Caco-2 (cell line): ENCODE results near the gene XKR7. TPM values are rescaled to one million over a fixed set of nuclear protein-coding genes. Genes with fewer than 3 reads are reported as not detected.
A peak's percentile ranks its signal among the peaks of the same experiment; 100 is the strongest.

Source experiments
- Bru-seq: library from RNA; stranded (reverse); fragments of 400-500 nt; gene quantifications from one replicate; lab custom pipeline; 2021; lab: Mats Ljungman, UMichigan
- BruChase-seq, 2 experiments: library from RNA; stranded (reverse); fragments of 400-500 nt; gene quantifications; one replicate each; lab custom pipeline; 2021; lab: Mats Ljungman, UMichigan
- BruUV-seq: library from RNA; stranded (reverse); fragments of 400-500 nt; replicated peaks from 2 replicates; lab custom pipeline; 2021; lab: Mats Ljungman, UMichigan
- CTCF ChIA-PET: fragments of 300-600 bp; sonication (Branson Sonifier 250); formaldehyde crosslinking; loops from one replicate; lab custom pipeline; 2022; ENCODE audit warnings: antibody characterized with exemption; lab: Charles Lee
- POLR2A ChIA-PET: fragments of 300-600 bp; sonication (Branson Sonifier 250); formaldehyde crosslinking; loops from one replicate; lab custom pipeline; 2022; ENCODE audit warnings: antibody characterized with exemption; lab: Charles Lee
- DNase-seq, 2 experiments: peaks; one replicate each; pipeline versions ENCODE4 v3.0.0 to v3.0.0-alpha.2; 2020 to 2022
- H3K27me3 ChIP-seq: replicated peaks from 2 replicates; pipeline ENCODE4 v1.6.0; 2011; ENCODE audit warnings: low read length; ENCODE audit not compliant: control insufficient read depth, insufficient read depth
- H3K36me3 ChIP-seq: 2 replicates; pipeline ENCODE4 v1.5.1; 2011; ENCODE audit warnings: low read length; ENCODE audit not compliant: control insufficient read depth, insufficient read depth
- H3K4me1 ChIP-seq: fragments of 250-450 bp; sonication (Bioruptor Pico); 2 replicates; pipeline ENCODE4 v1.5.1; 2020; ENCODE audit warnings: mild to moderate bottlenecking
- H3K4me3 ChIP-seq: 2 replicates; pipeline ENCODE4 v1.5.1; 2011; ENCODE audit warnings: low read depth, mild to moderate bottlenecking, control low read depth, low read length
- H3K9me3 ChIP-seq: fragments of 250-450 bp; sonication (Bioruptor Pico); 2 replicates; pipeline ENCODE4 v1.5.1; 2020; ENCODE audit warnings: mild to moderate bottlenecking, moderate library complexity
- H3K27ac Mint-ChIP-seq: one replicate; pipeline ENCODE4 v1.8.0; 2022; ENCODE audit warnings: mixed read lengths; ENCODE audit not compliant: unreplicated experiment
- H3K27me3 Mint-ChIP-seq: one replicate; pipeline ENCODE4 v1.8.0; 2022; ENCODE audit warnings: mixed read lengths; ENCODE audit not compliant: insufficient read depth, unreplicated experiment
- H3K36me3 Mint-ChIP-seq: one replicate; pipeline ENCODE4 v1.8.0; 2022; ENCODE audit warnings: mild to moderate bottlenecking, mixed read lengths; ENCODE audit not compliant: insufficient read depth, unreplicated experiment
- H3K4me1 Mint-ChIP-seq: one replicate; pipeline ENCODE4 v1.8.0; 2022; ENCODE audit warnings: low read depth, mixed read lengths; ENCODE audit not compliant: unreplicated experiment
- H3K4me3 Mint-ChIP-seq: one replicate; pipeline ENCODE4 v1.8.0; 2022; ENCODE audit warnings: mild to moderate bottlenecking, moderate library complexity, mixed read lengths; ENCODE audit not compliant: unreplicated experiment
- H3K9me3 Mint-ChIP-seq: one replicate; pipeline ENCODE4 v1.8.0; 2022; ENCODE audit warnings: mixed read lengths; ENCODE audit not compliant: unreplicated experiment
- intact Hi-C: fragments of 100-400 bp; cut with micrococcal nuclease; formaldehyde crosslinking; loops from one replicate; pipeline ENCODE4 v1.10.0; 2022; ENCODE audit not compliant: unreplicated experiment
- long read RNA-seq: library from polyadenylated mRNA; stranded (forward); transcript quantifications from one replicate; pipeline ENCODE4 v2.0.0, GENCODE V29; 2022
- total RNA-seq: library from RNA; stranded (reverse); gene quantifications from 2 replicates; pipeline ENCODE4 v1.2.3, GENCODE V29; 2022
- TF ChIP-seq, protein P1 (sequence below), 2 experiments: fragments of 200-600 bp in 1 of 2; IDR thresholded peaks; 1 replicate in 1 of 2; 2 replicates in 1 of 2; pipeline versions ENCODE4 v1.5.1 to v1.8.0; 2011 to 2022; ENCODE audit warnings: antibody characterized with exemption in 1 of 2, control low read depth in 1 of 2, inconsistent platforms in 1 of 2, low read depth in 1 of 2, low read length in 1 of 2, mild to moderate bottlenecking in 1 of 2, moderate library complexity in 1 of 2; ENCODE audit not compliant: insufficient read depth in 1 of 2, severe bottlenecking in 1 of 2, unreplicated experiment in 1 of 2

The XKR7 gene, protein sequence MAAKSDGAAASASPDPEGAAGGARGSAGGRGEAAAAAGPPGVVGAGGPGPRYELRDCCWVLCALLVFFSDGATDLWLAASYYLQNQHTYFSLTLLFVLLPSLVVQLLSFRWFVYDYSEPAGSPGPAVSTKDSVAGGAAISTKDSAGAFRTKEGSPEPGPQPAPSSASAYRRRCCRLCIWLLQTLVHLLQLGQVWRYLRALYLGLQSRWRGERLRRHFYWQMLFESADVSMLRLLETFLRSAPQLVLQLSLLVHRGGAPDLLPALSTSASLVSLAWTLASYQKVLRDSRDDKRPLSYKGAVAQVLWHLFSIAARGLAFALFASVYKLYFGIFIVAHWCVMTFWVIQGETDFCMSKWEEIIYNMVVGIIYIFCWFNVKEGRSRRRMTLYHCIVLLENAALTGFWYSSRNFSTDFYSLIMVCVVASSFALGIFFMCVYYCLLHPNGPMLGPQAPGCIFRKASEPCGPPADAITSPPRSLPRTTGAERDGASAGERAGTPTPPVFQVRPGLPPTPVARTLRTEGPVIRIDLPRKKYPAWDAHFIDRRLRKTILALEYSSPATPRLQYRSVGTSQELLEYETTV
- total RNA-seq, result not detected in 2 replicates
- Bru-seq, nascent RNA, result percentile 8 among the genes with signal in this experiment
- percentile 3 among the genes with signal in this experiment for BruChase-seq, experiment 1, labeled RNA remaining after a 2-hour chase
- BruChase-seq, experiment 2, labeled RNA remaining after a 6-hour chase, result percentile 8 among the genes with signal in this experiment
- long read RNA-seq, result 0 reads

DNA sequence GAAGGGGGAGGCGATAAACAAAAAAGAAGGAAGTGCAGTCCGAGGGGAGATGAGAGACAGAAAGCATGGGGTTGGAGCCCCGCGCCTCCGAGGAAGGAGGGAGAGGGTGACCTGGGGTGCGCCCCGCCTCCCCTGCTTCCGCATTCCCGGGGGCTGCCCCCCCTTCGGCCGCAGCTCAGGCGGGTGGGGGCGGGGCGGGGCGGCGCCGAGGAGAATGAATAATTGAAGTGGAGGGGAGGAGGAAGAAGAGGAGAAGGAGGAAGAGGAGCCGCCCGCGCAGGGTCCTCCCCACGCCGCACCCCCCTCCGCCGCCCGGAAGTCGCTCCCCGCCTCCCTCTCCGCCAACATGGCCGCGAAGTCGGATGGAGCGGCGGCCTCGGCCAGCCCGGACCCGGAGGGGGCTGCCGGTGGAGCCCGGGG is at the start of gene XKR7:
TSS of gene XKR7 (plus strand) at position 322 of the 420 bp plus-strand sequence. CDS start at position 347, 25 bp downstream.
- Mint-ChIP-seq H3K4me1 (no peaks in the 10 kb centered on the region), H3K27ac (no peak within 1 kb of the TSS), H3K36me3 (no peaks in the 10 kb centered on the region), H3K27me3 (peaks cover 34% of the 10 kb centered on the region), H3K4me3 (peak within 1 kb of the TSS; percentile 61), H3K9me3 (no peaks in the 10 kb centered on the region)
- intact Hi-C loops, result loop anchor here (5.0 kb wide), 2 partner anchors 49 to 64 kb away; no protein-coding TSS in a partner anchor
- CTCF ChIA-PET, result interaction anchor here (0.6 to 2.9 kb wide), 4 partner anchors 16 to 309 kb away, joined by 3 to 23 read pairs (median 7); partner anchors contain the start of gene PDRG1
- TF ChIP-seq, protein P1, sequence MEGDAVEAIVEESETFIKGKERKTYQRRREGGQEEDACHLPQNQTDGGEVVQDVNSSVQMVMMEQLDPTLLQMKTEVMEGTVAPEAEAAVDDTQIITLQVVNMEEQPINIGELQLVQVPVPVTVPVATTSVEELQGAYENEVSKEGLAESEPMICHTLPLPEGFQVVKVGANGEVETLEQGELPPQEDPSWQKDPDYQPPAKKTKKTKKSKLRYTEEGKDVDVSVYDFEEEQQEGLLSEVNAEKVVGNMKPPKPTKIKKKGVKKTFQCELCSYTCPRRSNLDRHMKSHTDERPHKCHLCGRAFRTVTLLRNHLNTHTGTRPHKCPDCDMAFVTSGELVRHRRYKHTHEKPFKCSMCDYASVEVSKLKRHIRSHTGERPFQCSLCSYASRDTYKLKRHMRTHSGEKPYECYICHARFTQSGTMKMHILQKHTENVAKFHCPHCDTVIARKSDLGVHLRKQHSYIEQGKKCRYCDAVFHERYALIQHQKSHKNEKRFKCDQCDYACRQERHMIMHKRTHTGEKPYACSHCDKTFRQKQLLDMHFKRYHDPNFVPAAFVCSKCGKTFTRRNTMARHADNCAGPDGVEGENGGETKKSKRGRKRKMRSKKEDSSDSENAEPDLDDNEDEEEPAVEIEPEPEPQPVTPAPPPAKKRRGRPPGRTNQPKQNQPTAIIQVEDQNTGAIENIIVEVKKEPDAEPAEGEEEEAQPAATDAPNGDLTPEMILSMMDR (IDR thresholded peaks at IDR 0.05; ENCODE audit: insufficient read depth in 1 of 2, low read depth in 1 of 2, low read length in 1 of 2, severe bottlenecking in 1 of 2, unreplicated experiment in 1 of 2), result no peak
- Histone ChIP-seq H3K27me3 (peaks cover 2% of the 10 kb centered on the region), H3K4me1 (0 out of 2 replicates have a peak, but pooled peaks cover 11% of the 10 kb centered on the region), H3K36me3 (no peaks in the 10 kb centered on the region), H3K4me3 (no peak within 1 kb of the TSS), H3K9me3 (0 out of 2 replicates have a peak, but pooled peaks cover 3% of the 10 kb centered on the region)
- DNase-seq, result no peak
- POLR2A ChIA-PET, result interaction anchor here (0.6 kb wide), 1 partner anchor 37 kb away, joined by 4 read pairs; no protein-coding TSS in a partner anchor
- BruUV-seq, result no TSS peak

DNA sequence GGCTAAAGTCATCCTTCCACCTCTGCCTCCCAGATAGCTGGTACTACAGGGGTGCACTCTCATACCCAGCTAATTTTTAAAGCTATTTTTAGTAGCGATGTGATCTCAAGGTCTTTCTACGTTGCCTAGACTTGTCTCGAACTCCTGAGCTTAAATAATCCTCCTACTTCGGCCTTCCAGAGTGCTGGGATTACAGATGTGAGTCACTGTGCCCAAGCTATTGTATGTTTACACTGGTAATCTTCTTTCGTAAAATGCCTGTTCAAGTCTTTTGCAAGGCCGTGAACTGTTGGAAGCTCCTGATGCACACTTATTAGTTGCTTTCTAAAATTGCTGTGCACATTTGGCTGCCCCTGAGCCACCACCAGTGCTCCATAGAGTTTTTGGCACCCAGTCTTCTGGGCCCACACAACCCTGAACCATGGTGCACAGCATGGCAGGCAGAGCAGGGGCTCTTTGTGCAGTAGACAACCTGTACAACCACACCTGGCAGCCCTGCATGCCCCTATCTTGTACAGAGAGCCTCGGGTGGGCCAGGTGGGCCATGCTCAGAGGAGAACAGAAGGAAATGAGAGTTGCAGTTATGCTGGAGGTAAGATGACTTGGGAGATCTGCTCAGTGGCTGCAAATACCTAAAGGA is 49.4 kb upstream of the XKR7 start:
- Histone ChIP-seq H3K4me1 (peaks cover 5% of the 10 kb centered on the region; the same call in 1 of the 2 replicates), H3K27me3 (no peaks in the 10 kb centered on the region), H3K4me3 (no peak overlapping the region), H3K36me3 (no peaks in the 10 kb centered on the region), H3K9me3 (no peaks in the 10 kb centered on the region)
- TF ChIP-seq, protein P1 (IDR thresholded peaks at IDR 0.05; ENCODE audit: insufficient read depth in 1 of 2, low read depth in 1 of 2, low read length in 1 of 2, severe bottlenecking in 1 of 2, unreplicated experiment in 1 of 2), result no peak
- H3K36me3 Mint-ChIP-seq, result no peaks in the 10 kb centered on the region
- peaks cover 16% of the 10 kb centered on the region for H3K4me1 Mint-ChIP-seq
- DNase-seq, result peak in 1 of 2 experiments; percentile 25
- POLR2A ChIA-PET, result no interaction called here
- intact Hi-C loops, result no loop called here
- no peaks in the 10 kb centered on the region for H3K9me3 Mint-ChIP-seq
- H3K4me3 Mint-ChIP-seq, result no peak overlapping the region
- H3K27me3 Mint-ChIP-seq, result peaks cover 12% of the 10 kb centered on the region
- CTCF ChIA-PET, result interaction anchor here (1.2 to 1.7 kb wide), 2 partner anchors 33 to 66 kb away, joined by 3 to 5 read pairs; partner anchors contain the start of gene PDRG1
- no peak overlapping the region for H3K27ac Mint-ChIP-seq
- BruUV-seq, result no TSS peak
